NCI-H1436 treated with DMSO at 0.1 percent for 48 hours (cell line): ENCODE data around the gene PDCD1.
A peak's percentile ranks its signal among the peaks of the same experiment; 100 is the strongest.

Experiments used
- DNase-seq: peaks from one replicate; lab custom pipeline; 2025; lab: John Stamatoyannopoulos, UW

Gene PDCD1

GRCh38 chr2:241895712-241896641 is 37.3 kb upstream of the PDCD1 start:
- DNase-seq, result no peak

DNA sequence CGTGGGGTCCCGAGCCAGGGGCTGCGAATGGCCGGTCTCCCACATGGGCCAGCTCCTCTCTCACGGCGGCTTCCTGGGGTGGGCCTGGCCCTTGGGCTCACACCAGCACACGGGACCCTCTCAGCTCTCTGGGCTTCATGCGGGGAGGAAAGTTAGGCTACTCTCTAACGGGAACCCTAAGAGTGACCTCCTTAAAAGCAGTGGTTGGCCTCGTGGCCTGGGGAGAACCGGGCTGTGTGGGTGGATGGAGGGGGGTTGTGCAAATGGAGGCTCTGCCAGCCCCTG is 36.7 kb upstream of the PDCD1 start:
- DNase-seq, result no peak

DNA sequence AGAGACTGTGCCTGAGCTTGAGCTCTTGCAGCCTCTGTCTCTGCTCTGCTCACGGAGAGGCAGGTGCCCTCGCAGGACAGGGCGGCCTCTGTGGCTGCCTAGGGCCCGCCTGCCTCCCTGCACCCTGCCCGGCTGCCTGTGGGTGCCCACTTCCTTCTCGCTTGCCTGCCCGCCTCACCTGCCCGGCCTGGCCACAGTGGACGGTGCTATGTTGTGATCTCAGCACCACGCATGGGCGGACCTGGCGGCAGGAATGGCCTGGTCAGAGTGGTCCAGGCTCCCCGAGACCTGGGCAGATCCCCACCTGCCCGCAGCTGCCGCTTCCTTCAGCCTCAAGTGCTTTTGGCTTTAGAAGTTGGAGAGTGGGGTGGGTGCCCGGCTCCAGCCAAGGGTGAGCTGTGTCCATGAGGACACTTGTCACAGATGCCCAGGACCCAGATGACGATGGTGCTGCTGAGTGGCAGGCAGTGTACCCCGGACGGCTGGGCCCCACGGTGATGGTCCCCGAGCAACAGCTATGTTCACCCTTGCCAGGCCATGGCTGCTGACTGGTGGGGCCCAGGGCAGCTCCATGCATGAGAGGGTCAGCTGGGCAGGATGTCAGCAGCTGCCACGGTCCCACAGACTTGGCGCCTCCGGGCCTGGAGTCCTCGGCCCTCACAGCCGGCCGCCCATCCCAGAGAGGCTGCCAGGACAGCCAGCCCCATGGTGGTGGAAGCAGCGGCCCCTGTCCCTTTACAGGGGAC is 36.2 kb upstream of the PDCD1 start:
- DNase-seq, result no peak

DNA sequence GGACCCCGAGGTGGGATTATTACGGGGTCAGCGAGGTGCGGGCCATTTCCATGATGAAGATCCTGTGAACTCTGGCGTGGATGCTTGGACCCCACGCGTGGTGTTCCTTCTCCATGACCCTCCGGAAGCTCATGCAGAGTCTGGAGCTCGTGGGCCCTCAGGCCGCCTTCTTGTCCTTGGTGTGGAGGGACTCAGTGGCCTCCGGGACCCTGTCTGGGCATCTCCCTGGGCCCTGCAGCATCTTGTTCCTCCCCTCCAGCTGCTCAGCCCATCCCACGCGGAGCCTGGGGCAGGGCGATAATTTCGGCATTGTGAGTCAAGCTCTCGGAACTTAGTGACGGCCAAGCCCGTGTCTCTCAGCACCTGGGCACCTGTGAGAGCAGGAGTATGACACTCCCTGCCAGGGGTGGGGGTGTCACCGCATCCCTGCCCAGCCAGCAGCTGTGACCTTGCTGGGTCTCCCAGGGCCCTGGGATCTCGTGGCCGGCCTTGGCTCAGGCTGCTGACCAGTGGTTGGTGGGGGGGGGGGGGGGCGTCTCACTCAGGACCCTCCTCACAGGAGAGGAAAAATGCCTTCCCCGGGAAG is 35.5 kb upstream of the PDCD1 start:
- DNase-seq, result no peak

GRCh38 chr2:241893265-241893664 is 34.6 kb upstream of the PDCD1 start:
- no peak for DNase-seq

DNA sequence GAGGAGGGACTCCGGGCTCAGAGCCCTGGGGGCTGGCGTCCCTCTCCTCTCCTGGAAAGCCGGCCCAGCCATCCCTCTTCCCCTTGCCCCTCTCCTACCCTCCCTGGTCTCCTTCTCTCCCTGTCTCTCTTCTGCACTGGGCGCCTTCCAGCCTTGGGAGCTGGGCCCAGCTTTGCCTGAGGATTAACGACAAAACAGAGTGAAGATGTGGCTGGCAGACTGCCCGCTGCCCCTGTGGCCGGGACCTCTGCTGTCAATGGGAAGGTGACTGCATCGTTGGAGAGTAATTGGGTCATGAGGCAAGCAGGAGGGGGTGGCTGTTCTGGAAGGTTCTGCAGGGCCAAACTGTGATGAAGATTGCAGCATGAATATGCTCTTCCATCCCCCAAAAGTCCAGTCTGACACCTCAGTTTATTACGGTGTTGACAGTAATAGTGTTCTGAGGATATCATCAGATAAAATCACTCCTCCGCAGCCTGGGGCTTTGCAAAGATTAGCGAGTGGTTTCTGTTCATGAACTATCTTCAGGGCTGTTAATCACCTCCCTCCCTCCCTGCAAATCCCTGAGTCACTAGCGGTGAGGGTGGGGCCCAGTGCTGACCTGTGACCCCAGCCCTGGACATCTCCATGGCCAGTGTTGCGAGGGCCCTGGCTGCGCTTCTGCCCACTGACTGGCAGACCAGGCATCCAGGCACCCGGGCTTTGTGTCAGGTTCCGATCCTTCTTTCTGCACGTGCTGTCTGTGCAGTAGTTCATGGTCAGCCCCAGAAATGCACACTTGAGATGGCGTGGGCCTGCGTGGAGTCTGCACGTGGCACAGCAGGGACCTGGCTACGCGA is 33.8 kb upstream of the PDCD1 start:
- DNase-seq, result no peak

DNA sequence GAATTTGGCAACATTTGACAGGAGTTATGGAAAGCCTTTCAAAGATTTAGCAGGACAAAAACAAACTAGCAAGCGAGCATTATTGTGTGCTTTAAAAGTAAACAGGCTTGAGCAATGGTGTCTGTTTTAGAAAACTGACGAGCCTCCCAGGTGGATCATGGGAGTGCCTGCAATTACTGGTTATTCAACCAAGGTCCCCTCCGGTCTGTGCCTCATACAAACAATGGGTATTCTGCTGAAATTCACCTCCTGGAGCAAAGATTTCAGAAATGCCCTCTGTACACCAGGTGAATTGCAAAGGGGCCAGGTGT is 33.2 kb upstream of the PDCD1 start:
- no peak for DNase-seq

DNA sequence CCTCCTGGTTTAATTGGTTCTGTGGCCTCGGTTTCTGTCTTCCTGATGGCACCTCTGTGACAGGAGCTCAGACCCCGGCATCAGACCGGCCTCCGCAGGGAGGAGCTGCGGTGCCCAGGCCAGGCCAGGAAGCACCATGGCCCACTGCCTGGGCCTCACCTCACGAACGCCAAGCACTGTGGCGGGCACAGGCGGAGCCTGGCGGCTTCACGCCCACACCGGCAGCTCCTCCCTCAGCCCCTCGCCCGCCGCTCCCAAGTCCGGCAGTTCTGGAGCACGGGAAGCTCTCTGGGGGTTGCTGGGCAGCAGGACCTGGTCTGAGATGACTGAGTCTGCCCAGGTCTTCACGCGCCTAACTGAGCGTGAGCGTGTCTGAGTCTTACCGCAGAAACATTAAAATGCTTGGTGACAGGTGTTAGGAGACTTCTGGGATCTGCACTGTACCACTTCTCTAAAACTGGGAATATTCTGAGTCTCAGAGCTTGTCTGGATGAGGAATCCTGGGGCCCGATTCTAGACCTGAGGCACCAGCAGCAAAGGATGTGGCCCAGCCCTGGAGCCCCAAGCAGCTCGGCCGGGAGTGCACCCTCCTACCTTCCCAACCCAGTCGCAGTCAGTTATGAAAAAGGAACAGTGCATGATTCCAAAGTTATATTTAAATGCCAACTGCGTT is 32.8 kb upstream of the PDCD1 start:
- DNase-seq, result no peak

DNA sequence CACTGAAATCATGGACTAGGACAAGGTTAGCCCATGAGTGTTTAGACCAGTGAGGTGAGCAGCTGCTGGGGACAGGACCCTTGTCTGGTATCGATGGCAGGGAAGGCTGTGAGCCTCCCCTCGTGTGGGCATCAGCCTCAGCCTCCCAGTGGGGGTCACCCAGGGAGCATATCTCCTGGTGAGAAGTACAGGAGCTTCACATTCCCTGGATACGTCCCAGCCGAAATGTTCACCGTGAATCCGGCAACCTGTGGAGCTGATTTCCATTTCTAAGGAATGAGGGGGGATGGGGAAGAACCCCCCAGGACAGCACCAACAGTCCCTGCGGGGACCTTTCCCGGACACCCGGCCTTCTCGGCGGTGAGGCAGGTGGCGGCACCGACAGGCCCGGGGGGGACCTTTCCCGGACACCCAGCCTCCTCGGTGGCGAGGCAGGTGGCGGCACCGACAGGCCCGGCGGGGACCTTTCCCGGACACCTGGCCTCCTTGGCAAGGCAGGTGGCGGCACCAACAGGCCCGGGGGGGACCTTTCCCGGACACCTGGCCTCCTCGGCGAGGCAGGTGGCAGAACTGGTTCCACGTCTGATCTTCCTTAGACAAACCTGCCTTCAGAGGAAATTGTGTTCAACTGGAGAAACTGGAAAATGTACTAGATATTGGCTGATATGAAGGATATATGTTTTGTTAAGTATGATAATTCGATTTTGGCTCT is 32.0 kb upstream of the PDCD1 start:
- DNase-seq, result no peak

GRCh38 chr2:241888641-241889040 is 29.9 kb upstream of the PDCD1 start:
- no peak for DNase-seq

DNA sequence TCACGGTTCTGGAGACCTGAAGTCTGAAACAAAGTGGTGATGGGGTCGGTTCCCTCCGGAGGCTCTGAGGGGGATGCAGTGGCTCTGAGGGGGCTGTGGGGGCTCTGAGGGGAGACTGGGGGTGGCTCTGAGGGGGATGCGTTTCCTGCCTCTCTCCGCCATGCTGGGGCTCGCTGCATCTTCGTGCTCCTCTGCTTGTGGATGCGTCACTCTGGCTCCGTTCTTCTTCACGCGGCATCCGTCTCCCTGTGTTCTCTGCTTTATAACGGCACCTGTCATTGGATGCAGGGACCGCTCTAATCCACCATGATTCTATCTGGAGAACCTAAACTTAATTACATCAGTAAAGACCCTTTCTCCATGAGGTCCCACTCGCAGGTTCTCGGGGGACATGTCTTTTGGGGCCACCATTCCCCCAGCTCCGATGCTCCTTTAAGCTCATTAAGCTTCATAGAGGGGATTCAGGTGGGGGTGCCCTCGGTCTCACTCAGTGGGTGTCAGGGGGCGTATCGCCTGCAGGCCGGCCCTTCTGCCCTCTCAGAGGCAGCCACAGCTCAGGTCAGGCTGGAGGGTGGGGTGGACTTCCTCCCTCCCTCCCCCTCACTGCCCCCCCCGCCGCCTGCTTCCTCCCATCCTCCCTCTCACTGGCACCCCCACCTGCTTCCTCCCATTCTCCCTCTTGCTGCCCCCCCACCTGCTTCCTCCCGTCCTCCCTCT is 29.3 kb upstream of the PDCD1 start:
- no peak for DNase-seq

GRCh38 chr2:241886840-241887447 is 28.2 kb upstream of the PDCD1 start:
- no peak for DNase-seq

GRCh38 chr2:241885946-241886643 is 27.4 kb upstream of the PDCD1 start:
- DNase-seq, result no peak

GRCh38 chr2:241885291-241885945 is 26.7 kb upstream of the PDCD1 start:
- DNase-seq, result peak; percentile 71

DNA sequence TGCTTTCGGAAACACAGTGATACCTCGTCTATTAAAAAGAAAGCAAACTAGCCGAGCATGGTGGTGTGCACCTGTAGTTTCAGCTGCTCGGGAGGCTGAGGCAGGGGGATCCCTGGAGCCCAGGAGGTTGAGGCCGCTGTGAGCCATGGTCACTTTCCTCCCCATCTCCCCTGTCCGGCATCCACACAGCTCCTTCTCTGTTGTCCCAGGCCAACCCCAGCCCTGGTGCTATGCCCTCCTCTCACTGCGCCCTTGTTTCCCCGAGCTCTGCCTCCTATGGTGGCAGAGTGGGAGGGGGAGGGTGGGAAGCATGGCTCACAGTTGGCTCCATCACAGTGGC is 26.2 kb upstream of the PDCD1 start:
- no peak for DNase-seq

DNA sequence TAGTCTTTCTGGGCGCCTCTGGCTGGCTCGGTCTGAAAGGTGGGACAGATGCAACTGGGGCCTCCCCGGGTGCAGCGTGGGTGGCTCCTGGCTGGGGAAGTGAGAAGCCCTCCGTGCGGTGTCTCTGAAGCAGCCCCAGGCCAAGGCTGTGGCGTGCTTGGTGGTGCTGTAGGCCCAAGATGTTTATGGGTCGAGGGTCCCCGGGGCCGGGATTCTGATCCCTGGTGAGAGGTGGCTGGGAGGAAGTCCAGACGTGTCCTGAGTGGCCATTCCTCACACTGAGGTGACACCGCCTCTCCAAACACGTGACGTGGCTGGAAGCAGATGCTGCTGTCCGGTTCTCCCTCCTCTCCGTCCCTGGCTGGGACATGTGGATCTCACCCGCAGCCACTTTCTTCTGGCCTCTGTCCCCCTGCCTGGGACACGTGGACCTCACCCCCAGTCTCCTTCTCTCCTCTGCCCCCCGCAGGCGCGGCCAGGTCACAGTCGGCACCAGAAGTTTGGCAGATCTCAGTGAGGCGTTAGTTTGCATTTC is 23.5 kb upstream of the PDCD1 start:
- DNase-seq, result no peak

DNA sequence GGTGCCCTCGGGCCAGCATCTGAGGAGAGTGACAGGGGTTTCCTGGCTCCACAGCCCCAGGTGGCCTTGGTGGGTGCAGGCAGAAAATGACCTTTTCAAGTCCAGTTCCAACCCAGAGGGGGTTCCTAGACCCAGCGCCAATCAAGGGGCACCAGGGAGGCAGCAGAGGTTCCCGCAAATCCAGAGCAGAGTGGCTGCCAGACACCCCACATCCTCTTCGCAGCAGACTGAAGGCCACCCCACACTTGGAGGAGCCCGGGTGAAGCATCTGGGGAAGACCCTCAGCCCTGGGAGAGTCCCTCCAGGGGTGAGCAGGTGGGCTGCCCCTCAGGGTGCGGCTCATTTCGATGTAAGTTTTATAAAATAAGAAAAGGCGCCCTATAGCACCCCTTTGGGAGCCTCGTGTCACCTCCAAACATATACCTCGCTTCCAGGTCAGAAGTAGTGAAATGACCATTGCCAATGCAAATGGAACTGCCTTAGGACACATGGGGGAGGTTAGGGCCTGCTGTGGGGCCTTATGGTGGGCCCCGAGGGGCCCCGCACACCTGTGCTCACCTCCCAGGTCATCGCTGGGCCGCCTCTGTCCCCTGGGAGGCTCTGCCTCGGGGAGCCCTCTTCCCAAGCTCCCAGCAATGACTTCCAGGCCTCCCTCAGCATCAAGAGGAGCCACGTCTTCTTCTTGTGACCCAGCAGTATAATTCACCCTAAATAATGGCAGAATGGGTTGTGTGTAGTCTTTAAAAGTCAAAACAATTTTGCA is 21.8 kb upstream of the PDCD1 start:
- DNase-seq, result no peak

DNA sequence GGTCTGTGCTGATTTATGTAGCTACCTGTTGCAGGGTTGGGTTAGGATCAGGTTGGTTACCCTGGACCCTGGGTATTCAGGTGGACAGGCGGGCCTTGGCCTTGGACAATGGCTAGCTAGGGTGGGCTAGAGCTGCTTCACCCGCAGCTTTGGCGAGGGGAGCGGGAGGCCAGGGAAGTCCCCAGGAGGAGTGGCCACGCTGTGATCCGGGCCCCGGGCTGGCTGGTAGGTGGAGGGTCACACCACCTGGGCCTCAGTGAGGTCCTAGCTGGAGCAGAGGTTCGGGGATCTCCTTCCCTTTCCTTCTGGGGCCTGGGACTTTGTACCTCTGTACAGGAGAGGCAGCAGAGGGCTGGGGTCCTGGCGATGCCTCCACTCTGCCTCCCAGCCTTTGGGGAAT is 20.6 kb upstream of the PDCD1 start:
- DNase-seq, result no peak
